Gastroesophageal sphincter (tissue), 3 donors: ENCODE measurements around the gene COG4.

Source experiments
- CTCF ChIP-seq, 4 experiments: fragments of 200-600 bp in 2 of 4; fragments of 450-650 bp in 2 of 4; sonication (generic) in 1 of 4; IDR thresholded peaks; one replicate each; pipeline ENCODE4 v1.5.1; 2017 to 2019; ENCODE audit warnings: antibody characterized with exemption in 4 of 4, mild to moderate bottlenecking in 2 of 4, moderate library complexity in 2 of 4
- POLR2AphosphoS5 ChIP-seq: sonication (generic); formaldehyde crosslinking; IDR thresholded peaks from one replicate; pipeline ENCODE4 v1.6.1; 2017; ENCODE audit warnings: antibody characterized with exemption

GRCh38 chr16:70476272-70477020 lies 46.9 kb downstream of the COG4 start:
- TF ChIP-seq CTCF (IDR thresholded peaks at IDR 0.05) (no peak), POLR2AphosphoS5 (no peak)
